GM12878 (cell line): Measurements from ENCODE around the gene BTG2.

ENCODE experiments used
- CHD2 ChIP-seq: IDR thresholded peaks from 2 replicates; pipeline ENCODE4 v1.6.1; 2011; ENCODE audit warnings: low read depth, low read length, improper control_type of control experiment, borderline replicate concordance
- CTCF ChIP-seq, 3 experiments: IDR thresholded peaks in 2 of 3; conservative IDR thresholded peaks in 1 of 3; 2 replicates each; pipeline ENCODE4 v1.5.1; 2011; ENCODE audit warnings: low read depth in 3 of 3, low read length in 3 of 3, mild to moderate bottlenecking in 3 of 3, control low read depth in 2 of 3, moderate library complexity in 2 of 3, inconsistent platforms in 1 of 3, mixed read lengths in 1 of 3; ENCODE audit not compliant: control insufficient read depth in 2 of 3, insufficient read depth in 1 of 3; ENCODE audit errors: extremely low read depth in 1 of 3
- MYC ChIP-seq: IDR thresholded peaks from 2 replicates; pipeline ENCODE4 v1.6.1; 2011; ENCODE audit warnings: mild to moderate bottlenecking, low read length, moderate library complexity, inconsistent platforms; ENCODE audit not compliant: insufficient read depth, insufficient replicate concordance, insufficient read length, severe bottlenecking
- POLR2A ChIP-seq: IDR thresholded peaks from 2 replicates; pipeline ENCODE4 v1.6.1; 2011; ENCODE audit warnings: low read depth, mild to moderate bottlenecking, low read length
- RAD21 ChIP-seq: IDR thresholded peaks from 2 replicates; pipeline ENCODE4 v1.6.1; 2011; ENCODE audit warnings: mild to moderate bottlenecking, low read depth, low read length, moderate library complexity; ENCODE audit not compliant: insufficient read depth
- SMAD1 ChIP-seq: fragments of 450-650 bp; IDR thresholded peaks from 2 replicates; pipeline ENCODE4 v1.6.1; 2018; ENCODE audit warnings: mild to moderate bottlenecking, low read depth; ENCODE audit not compliant: partially characterized antibody

GRCh38 chr1:203300441-203301330 lies 4.6 kb upstream of the BTG2 start:
- TF ChIP-seq RAD21, result no peak
- no peak for TF ChIP-seq SMAD1
- TF ChIP-seq POLR2A, result no peak
- no peak for TF ChIP-seq CHD2
- TF ChIP-seq MYC, result no peak
- TF ChIP-seq CTCF (IDR thresholded peaks at IDR 0.05 in 2 of 3, conservative IDR thresholded peaks at IDR 0.05 in 1 of 3; ENCODE audit: control insufficient read depth in 2 of 3, extremely low read depth in 1 of 3, insufficient read depth in 1 of 3, low read depth in 3 of 3, low read length in 3 of 3), result no peak
